HG02588 (cell line): ENCODE measurements around the gene THAP3.
"Not testable (repeated sequence)": the region's sequence is repeated elsewhere in the genome, so short reads cannot be mapped to it uniquely, and the experiment has no call there.

Source experiments
- ATAC-seq: cut with Tn5 transposase; IDR thresholded peaks from one replicate; pipeline ENCODE4 v1.9.1; 2021; ENCODE audit warnings: mild to moderate bottlenecking, moderate library complexity; ENCODE audit not compliant: unreplicated experiment

The THAP3 gene

GRCh38 chr1:6590046-6590445 lies 34.6 kb upstream of the THAP3 start:
- ATAC-seq, result no peak

DNA sequence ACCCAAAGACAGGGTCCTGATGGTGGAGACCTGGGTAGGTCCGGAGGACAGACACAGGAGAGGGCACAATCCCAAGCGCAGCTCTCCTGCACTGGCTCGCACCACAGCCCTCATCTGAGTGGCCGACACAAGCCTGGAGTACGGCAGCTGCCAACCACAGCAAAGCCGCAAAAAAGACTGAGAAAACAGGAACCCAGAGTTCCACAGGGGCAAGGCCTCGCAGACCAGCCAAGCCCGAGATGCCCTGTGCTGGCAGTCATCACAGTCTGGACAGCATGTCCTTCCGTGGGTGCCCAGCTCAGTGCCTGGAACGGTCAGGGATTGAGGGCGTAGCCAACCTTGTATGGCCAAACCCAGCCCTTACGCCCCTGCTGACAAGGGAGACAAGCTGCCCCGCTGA lies 33.4 kb upstream of the THAP3 start:
- ATAC-seq, result no peak

DNA sequence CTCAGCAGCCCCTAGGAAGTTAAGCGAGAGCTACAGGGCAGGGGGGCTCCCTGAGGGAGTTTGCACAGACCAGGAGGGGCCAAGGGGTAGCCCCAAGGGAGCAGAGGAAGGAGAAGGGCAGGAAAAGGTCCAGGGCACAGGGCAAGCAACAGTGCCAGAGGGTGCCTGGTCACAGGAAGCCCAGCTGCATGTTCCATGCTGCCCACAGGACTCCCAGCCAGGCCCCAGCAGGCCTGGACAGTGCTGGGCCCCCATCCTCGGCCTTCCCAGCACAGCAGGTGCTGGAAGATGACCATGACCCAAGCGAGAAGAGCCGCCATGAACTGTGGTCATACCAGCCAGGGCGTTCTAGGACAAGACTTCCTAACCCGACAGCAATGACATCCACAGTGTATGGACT lies 33.0 kb upstream of the THAP3 start:
- ATAC-seq, result no peak

- no peak for ATAC-seq
Measured at GRCh38 chr1:6592441-6592840, 32.2 kb upstream of the THAP3 start.

- ATAC-seq, result no peak
Measured at GRCh38 chr1:6592865-6593593, 31.6 kb upstream of the THAP3 start.

DNA sequence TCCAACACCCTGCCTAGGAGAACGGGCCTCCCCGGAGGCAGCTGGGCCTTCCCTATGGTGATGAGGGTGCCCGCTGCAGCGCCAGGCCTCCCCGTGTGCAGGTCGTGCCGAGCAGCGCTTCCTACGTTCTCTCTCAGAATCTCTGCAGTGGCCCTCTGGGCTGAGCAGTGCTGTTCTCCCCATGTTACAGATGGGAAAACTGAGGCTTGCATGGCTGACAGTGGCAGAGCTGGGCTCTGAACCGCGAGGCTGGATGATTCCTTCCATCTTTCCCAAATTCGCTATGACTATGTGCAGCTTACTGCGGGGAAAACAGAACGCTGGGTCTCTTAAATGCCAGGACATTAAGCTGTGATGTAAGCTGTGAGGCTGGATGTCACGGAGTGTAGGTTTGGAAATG lies 30.9 kb upstream of the THAP3 start:
- no peak for ATAC-seq

DNA sequence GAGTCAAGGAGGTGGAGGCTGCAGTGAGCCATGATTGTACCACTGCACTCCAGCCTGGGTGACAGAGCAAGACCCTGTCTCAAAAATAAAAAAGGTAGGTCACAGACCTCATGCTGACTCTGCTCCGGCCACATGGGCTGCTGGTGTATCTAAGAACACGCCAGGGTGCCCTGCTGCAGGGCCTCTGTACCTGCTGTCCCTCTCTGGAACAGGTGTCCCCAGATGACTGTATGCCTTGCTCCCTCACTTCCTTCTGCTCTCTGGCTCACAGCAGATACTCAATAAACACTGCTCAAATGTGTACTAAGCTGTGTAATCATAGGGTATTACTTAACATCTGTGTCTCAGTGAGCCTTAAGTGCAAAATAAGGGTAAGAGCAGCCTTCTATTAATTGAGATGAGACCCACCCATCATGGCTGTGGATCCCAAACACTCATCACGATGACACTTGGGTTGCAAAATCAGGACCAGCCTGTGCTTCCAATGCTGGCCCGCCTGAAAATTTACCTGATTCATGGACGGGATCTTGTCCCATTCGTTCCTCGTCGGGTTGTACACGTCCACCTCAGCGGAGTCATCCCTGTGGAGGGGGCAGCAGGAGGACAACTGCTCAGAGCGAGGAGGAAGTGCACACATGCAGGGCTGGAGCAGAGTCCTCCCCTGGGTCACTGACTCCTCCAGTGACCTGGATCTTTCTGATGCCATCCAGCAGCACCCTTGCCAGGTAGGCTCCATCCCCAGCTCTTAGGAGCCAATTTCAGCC lies 29.5 kb upstream of the THAP3 start:
- no peak for ATAC-seq

GRCh38 chr1:6596351-6596750 lies 28.3 kb upstream of the THAP3 start:
- no peak for ATAC-seq

DNA sequence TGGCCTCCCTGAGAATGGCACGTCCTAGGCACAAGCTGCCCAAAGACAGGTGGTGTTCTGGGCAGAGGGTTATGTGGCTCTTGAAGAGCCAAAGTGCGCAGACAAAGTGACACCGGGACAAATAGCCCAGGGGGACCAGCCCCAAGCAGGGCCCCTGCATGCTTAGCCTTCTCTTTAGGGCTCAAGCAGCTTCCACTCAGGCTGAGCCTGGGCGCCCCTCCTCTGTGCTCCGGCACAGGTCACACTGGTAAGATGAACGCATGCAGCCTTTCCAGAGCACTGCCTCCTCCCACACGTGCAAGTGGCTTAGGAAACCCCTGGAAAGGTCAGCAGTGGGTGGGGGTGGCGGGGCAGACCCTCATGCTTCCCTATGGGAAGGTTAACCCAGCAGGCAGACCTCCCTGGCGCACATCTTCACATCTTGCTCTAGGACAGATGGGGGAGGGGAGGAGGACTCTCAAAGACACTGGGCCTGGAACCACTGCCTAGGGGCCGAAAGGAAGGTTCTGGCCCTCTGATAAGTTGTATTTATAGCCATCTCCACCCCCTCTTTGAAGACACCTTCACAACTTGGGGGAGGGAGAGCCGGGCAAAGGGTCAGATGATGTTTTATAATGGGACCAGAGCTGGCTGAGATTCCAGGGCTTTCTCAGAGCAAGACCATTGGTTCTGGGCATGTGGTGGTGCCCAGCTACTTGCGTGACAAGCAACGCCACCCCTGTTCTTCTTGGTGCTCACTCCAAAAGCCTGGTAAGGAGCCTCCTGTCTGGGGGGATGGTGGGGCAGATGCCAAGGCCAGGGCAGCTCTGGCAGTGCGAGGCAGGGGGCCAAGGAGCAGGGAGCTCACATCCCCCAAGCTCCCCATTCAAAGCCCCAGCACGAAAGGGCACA lies 27.5 kb upstream of the THAP3 start:
- ATAC-seq, result no peak

DNA sequence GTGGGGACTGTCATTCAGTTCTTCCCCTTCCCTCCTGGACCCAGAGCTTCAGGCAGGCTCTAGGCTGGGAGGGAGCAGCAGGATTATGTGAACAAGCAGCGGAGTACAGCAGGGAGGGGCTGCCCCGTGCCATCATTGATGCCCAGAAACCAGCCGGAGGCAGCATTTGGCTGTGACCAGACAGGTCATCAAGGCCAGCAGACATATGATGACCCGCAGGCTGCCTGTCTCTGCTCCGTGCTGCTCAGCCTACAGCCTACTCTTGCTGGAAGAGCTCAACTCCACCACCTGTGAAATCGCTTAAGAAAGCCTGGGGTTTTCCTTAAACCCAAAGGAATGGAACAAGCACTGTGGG lies 26.9 kb upstream of the THAP3 start:
- ATAC-seq, result no peak

GRCh38 chr1:6599141-6599975 lies 25.3 kb upstream of the THAP3 start:
- ATAC-seq, result no peak

DNA sequence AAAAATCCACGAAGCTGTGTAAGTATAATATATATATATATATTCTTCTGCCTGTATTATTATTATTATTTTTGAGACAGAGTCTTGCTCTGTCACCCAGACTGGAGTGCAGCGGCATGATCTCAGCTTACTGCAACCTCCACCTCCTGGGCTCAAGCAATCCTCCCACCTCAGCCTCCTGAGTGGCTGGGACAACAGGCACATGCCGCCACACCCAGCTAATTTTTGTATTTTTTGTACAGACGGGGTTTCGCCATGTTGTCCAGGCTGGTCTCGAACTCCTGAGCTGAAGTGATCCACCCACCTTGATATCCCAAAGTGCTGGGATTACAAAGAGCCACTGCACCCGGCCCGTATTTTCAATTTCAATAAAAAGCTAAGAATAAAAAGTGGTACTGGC lies 24.7 kb upstream of the THAP3 start:
- not testable (repeated sequence) for ATAC-seq

- ATAC-seq, result peak; percentile 0
Measured at GRCh38 chr1:6600410-6601048, 24.1 kb upstream of the THAP3 start.

GRCh38 chr1:6601049-6601922 lies 23.4 kb upstream of the THAP3 start:
- peak; percentile 28 for ATAC-seq

DNA sequence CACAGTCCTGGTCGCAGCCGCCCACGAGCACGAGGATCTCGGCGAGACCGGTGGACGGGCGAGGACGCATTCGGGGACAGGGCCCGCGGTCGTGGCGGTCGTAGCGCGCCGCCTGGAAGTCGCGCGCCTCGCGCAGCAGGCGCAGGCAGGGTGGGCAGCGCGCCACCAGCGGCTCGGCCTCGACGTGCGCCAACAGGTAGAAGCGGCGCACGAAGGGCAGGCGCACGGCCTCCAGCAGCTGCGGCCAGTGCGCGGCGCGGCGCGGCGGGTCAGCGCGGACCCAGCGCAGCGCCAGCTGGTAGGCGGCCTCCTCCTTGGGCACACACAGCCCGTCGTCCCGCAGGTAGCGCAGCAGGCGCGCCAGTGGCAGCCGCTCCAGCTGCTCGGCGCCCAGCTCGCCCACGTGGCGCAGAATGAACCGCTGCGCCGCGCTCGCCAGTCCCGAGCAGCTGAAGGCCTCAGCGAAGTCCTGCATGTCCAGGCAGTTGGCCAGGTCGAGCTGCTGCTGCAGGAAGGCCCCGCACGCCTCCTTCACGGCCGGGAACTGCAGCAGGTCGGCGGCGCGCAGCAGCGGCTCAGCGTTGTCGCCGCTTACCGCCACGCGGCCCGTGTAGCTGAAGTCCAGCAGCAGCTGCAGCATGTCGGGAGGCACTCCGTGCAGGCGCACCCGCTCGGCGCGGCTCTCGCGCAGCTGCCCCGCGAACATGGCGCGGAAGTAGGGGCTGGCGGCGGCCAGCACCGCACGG lies 22.6 kb upstream of the THAP3 start:
- no peak for ATAC-seq

GRCh38 chr1:6602669-6603237 lies 21.9 kb upstream of the THAP3 start, which contains the start of gene KLHL21:
Gene KLHL21 (minus strand): TSS chr1:6602869. CDS start chr1:6602817, 52 bp downstream.
- peak; percentile 49 for ATAC-seq

DNA sequence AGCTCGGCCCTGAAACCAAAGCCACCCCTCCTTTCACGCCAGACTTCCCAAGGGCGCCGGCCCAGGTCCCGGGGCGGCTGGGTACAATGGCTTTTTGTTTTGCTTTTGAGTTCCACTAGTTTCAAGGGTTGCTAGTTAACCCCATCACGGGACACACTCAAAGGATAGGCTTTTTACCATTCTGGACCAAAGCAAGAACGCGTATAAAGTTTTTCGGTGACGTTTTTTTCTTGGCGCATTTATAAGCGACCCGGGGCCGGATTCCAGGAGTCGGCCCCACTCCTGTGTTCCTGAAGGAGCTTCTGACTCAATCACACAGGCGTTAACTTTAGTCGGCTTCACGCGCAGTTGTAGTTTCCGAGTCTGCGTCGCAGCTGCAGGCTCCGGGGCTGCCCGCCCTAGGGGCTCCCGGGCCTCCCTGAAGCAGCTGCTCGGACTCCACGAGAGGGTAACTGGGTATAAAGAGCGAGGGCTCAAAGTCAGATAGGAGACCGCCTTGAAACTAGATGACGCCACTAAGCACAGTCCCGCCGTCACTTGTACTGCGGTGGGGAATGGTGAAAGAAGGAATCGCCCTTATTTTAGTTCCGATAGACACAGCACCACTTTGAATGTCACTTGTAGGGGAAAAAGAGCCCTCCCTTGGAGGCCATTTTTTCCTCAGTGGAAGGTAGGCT lies 21.3 kb upstream of the THAP3 start:
- peak; percentile 24 for ATAC-seq
